B cell (primary cell): ENCODE data around the gene ERN2. TPM values are rescaled to one million over a fixed set of nuclear protein-coding genes. Genes with fewer than 3 reads are reported as not detected.

ENCODE experiments used
- ATAC-seq: fragments of 200-7000 bp; cut with Tn5 transposase; one replicate; pipeline ENCODE4 v1.10.0; 2021; ENCODE audit warnings: low read depth, mild to moderate bottlenecking, moderate number of reproducible peaks, moderate library complexity
- CTCF ChIA-PET: fragments of 350-600 bp; sonication (Branson Sonifier 250); formaldehyde crosslinking; loops from one replicate; lab custom pipeline; 2021; ENCODE audit warnings: antibody characterized with exemption, inconsistent platforms; lab: Charles Lee
- POLR2A ChIA-PET: fragments of 350-600 bp; sonication (Branson Sonifier 250); formaldehyde crosslinking; loops from one replicate; lab custom pipeline; 2021; ENCODE audit warnings: antibody characterized with exemption; lab: Charles Lee
- DNase-seq: peaks from one replicate; pipeline ENCODE4 v3.0.0; 2013
- H2AFZ ChIP-seq: 2 replicates; pipeline ENCODE4 v1.6.1; 2012; ENCODE audit warnings: mild to moderate bottlenecking, low read depth, low read length; ENCODE audit not compliant: insufficient read depth, poor library complexity, severe bottlenecking
- H3K27ac ChIP-seq, 2 donors: 1 replicate in 1 of 2; 2 replicates in 1 of 2; pipeline ENCODE4 v1.5.1; 2012 to 2013; ENCODE audit warnings: low read length in 2 of 2, mild to moderate bottlenecking in 2 of 2, moderate library complexity in 1 of 2
- H3K27me3 ChIP-seq, 4 experiments: fragments of 200-600 bp in 1 of 4; sonication (generic) in 1 of 4; replicated peaks in 1 of 4; 1 replicate in 2 of 4; 2 replicates in 2 of 4; pipeline versions ENCODE4 v1.6.1 to v1.7.0; 2013 to 2016; ENCODE audit warnings: low read length in 3 of 4, mild to moderate bottlenecking in 2 of 4, mixed read lengths in 1 of 4, moderate library complexity in 1 of 4; ENCODE audit not compliant: insufficient read depth in 4 of 4, control insufficient read depth in 3 of 4; ENCODE audit errors: control extremely low read depth in 1 of 4
- H3K36me3 ChIP-seq, 2 experiments: replicated peaks in 1 of 2; 1 replicate in 1 of 2; 2 replicates in 1 of 2; pipeline versions ENCODE4 v1.6.1 to v1.7.1; 2013; ENCODE audit warnings: low read length in 1 of 2; ENCODE audit not compliant: insufficient read depth in 2 of 2, control insufficient read depth in 1 of 2; ENCODE audit errors: control extremely low read depth in 1 of 2, extremely low read depth in 1 of 2
- H3K4me1 ChIP-seq, 2 donors: fragments of 200-600 bp in 1 of 2; sonication (generic) in 1 of 2; 1 replicate in 1 of 2; 2 replicates in 1 of 2; pipeline versions ENCODE4 v1.5.1 to v1.6.1; 2013 to 2017; ENCODE audit warnings: low read length in 2 of 2; ENCODE audit not compliant: control insufficient read depth in 2 of 2, insufficient read depth in 2 of 2
- H3K4me2 ChIP-seq: replicated peaks from 2 replicates; pipeline ENCODE3; 2012; ENCODE audit warnings: mild to moderate bottlenecking, low read depth, low read length; ENCODE audit not compliant: poor library complexity, severe bottlenecking
- H3K4me3 ChIP-seq, 5 experiments: fragments of 200-600 bp in 1 of 5; sonication (generic) in 1 of 5; 1 replicate in 3 of 5; 2 replicates in 2 of 5; pipeline versions ENCODE4 v1.5.1 to v1.7.0; 2011 to 2016; ENCODE audit warnings: low read length in 4 of 5, mild to moderate bottlenecking in 4 of 5, low read depth in 2 of 5, control low read depth in 1 of 5, moderate library complexity in 1 of 5; ENCODE audit not compliant: insufficient read depth in 1 of 5; ENCODE audit errors: control extremely low read depth in 1 of 5, extremely low read depth in 1 of 5
- H3K79me2 ChIP-seq: fragments of 200-600 bp; sonication (generic); one replicate; pipeline ENCODE4 v1.6.0; 2016; ENCODE audit warnings: low read length; ENCODE audit not compliant: control insufficient read depth, insufficient read depth
- H3K9ac ChIP-seq: fragments of 200-600 bp; sonication (generic); 2 replicates; pipeline ENCODE4 v1.6.1; 2017; ENCODE audit warnings: mild to moderate bottlenecking, low read length, moderate library complexity
- H3K9me3 ChIP-seq, 3 donors: one replicate each; pipeline versions ENCODE4 v1.6.1 to v1.7.1; 2013; ENCODE audit warnings: low read length in 2 of 3; ENCODE audit not compliant: control insufficient read depth in 2 of 3, insufficient read depth in 1 of 3; ENCODE audit errors: control extremely low read depth in 1 of 3
- H4K20me1 ChIP-seq: 2 replicates; pipeline ENCODE4 v1.6.0; 2012; ENCODE audit warnings: mild to moderate bottlenecking, low read length; ENCODE audit not compliant: insufficient read depth, control insufficient read depth, poor library complexity, severe bottlenecking
- H3K27ac Mint-ChIP-seq: one replicate; pipeline ENCODE4 v1.8.0; 2021; ENCODE audit warnings: mixed read lengths
- H3K27me3 Mint-ChIP-seq: one replicate; pipeline ENCODE4 v1.8.0; 2021; ENCODE audit warnings: mixed read lengths
- H3K4me1 Mint-ChIP-seq: one replicate; pipeline ENCODE4 v1.8.0; 2021; ENCODE audit warnings: mixed read lengths
- H3K4me3 Mint-ChIP-seq: one replicate; pipeline ENCODE4 v1.8.0; 2021; ENCODE audit warnings: mixed read lengths
- H3K9me3 Mint-ChIP-seq: one replicate; pipeline ENCODE4 v1.8.0; 2022; ENCODE audit warnings: mixed read lengths; ENCODE audit not compliant: insufficient read depth
- EZH2 ChIP-seq: IDR thresholded peaks from 2 replicates; pipeline ENCODE4 v1.6.1; 2012; ENCODE audit warnings: borderline replicate concordance, low read depth, mild to moderate bottlenecking, moderate library complexity, low read length; ENCODE audit not compliant: insufficient read depth, poor library complexity, severe bottlenecking
- WGBS: methylation state at CpG from one replicate; pipeline ENCODE4 v1.1.5; 2013; ENCODE audit warnings: missing lambda C conversion rate; ENCODE audit not compliant: insufficient coverage; 5-methylcytosine and 5-hydroxymethylcytosine counted together
- intact Hi-C: fragments of 100-400 bp; cut with micrococcal nuclease; formaldehyde crosslinking; loops from one replicate; pipeline ENCODE4 v1.10.0; 2022
- polyA plus RNA-seq: library from polyadenylated mRNA; depleted of rRNA; stranded (reverse); fragments of >200 nt; gene quantifications from 2 replicates; pipeline ENCODE4 v1.2.3, GENCODE V29; 2012
- total RNA-seq, 2 donors: library from RNA; stranded (reverse); fragments of 120-200 nt in 1 of 2; gene quantifications; 1 replicate in 1 of 2; 2 replicates in 1 of 2; pipeline versions ENCODE4 v1.2.3 to v1.2.4, GENCODE V29; 2013 to 2022
- TF ChIP-seq, protein P1 (sequence below): fragments of 200-600 bp; IDR thresholded peaks from one replicate; pipeline ENCODE4 v1.8.0; 2022; ENCODE audit warnings: antibody characterized with exemption, mild to moderate bottlenecking

ERN2 gene
- total and polyA plus RNA-seq, 2 donors (not counting 1 experiment from before 2014, with no cell fraction given): not detected

DNA sequence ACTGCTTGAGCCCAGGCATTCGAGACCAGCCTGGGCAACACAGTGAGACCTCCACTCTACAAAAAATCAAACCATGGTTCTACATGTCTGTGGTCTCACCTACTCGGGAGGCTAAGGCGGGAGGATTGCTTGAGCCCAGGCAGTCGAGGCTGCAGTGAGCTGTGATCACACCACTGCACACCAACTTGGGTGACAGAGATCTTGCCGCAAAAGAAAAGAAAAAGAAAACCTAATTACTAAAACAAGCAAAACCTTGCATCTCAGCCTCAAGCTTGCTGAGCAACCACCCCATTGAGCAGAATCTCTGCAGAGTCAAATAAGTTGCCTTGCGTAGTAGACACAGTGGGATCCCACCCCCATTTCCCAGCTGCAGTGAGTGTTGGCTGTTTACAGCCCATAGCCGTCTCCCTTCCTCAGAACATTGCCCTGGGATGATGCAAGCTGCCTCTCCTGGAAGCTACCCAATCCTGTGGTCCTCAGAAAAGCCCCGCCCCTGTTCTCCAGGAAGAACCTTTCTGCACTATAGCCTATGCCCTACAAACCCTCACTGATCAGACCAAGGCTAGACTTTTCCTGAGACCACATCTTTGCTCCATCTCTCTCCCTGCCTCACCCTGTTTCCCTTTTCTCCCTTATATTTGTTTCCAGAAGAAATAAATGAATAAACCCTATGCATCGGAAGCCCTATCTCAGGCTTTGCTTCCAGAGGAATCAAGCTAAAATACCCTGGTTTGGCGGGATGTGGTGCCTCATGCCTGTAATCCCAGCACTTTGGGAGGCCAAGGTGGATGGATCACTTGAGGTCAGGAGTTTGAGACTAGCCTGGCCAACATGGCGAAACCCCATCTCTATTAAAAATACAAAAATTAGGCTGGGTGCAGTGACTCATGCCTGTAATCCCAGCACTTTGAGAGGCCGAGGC, 16.7 kb upstream of the ERN2 start:
- H3K4me1 ChIP-seq: peaks cover 0 to 5% of the 10 kb centered on the region in 2 donors
- H4K20me1 ChIP-seq: no peaks in the 10 kb centered on the region
- Mint-ChIP-seq H3K27ac (no peak overlapping the region), H3K27me3 (peaks cover 15% of the 10 kb centered on the region), H3K9me3 (no peaks in the 10 kb centered on the region), H3K4me3 (no peak overlapping the region), H3K4me1 (peaks cover 3% of the 10 kb centered on the region)
- DNase-seq (no peak), ATAC-seq (no peak)
- H3K4me2 ChIP-seq: no peak overlapping the region
- intact Hi-C loops: no loop called here
- POLR2A ChIA-PET: no interaction called here
- peaks cover 0 to 6% (median 0%) of the 10 kb centered on the region in 4 experiments for H3K27me3 ChIP-seq
- H2AFZ ChIP-seq: no peak overlapping the region
- no peak overlapping the region for H3K9ac ChIP-seq
- H3K9me3 ChIP-seq: no peaks in the 10 kb centered on the region
- H3K27ac ChIP-seq: no peak overlapping the region
- H3K36me3 ChIP-seq: no peaks in the 10 kb centered on the region
- CTCF ChIA-PET: interaction anchor here (0.7 to 7.5 kb wide), 4 partner anchors 10 to 524 kb away, joined by 3 to 59 read pairs (median 4); no protein-coding TSS in a partner anchor
- H3K79me2 ChIP-seq: no peaks in the 10 kb centered on the region
- 86% methylated on average over 10 of the region's 12 CpGs for WGBS
- TF ChIP-seq, protein P1, sequence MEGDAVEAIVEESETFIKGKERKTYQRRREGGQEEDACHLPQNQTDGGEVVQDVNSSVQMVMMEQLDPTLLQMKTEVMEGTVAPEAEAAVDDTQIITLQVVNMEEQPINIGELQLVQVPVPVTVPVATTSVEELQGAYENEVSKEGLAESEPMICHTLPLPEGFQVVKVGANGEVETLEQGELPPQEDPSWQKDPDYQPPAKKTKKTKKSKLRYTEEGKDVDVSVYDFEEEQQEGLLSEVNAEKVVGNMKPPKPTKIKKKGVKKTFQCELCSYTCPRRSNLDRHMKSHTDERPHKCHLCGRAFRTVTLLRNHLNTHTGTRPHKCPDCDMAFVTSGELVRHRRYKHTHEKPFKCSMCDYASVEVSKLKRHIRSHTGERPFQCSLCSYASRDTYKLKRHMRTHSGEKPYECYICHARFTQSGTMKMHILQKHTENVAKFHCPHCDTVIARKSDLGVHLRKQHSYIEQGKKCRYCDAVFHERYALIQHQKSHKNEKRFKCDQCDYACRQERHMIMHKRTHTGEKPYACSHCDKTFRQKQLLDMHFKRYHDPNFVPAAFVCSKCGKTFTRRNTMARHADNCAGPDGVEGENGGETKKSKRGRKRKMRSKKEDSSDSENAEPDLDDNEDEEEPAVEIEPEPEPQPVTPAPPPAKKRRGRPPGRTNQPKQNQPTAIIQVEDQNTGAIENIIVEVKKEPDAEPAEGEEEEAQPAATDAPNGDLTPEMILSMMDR: no peak
- TF ChIP-seq EZH2: no peak
- H3K4me3 ChIP-seq: no peak overlapping the region

DNA sequence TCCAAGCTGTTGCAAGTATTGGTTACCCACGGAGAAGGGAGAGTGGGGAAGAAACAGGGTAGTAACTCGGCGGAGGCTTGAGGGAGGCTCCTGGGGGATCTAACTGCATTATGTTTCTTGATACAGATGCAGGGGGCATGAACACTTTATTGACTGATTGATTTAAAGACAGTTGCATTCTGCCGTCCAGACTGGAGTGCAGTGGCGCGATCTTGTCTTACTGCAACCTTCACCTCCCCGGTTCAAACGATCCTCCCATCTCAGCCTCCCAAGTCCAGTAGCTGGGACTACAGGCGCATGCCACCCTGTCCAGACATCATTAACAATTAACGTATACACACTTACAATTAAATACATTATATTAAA, 15.1 kb upstream of the ERN2 start:
- H3K27me3 ChIP-seq: peaks cover 0 to 6% (median 0%) of the 10 kb centered on the region in 4 experiments
- H3K27me3 Mint-ChIP-seq: peaks cover 24% of the 10 kb centered on the region
- no peak overlapping the region for H3K27ac Mint-ChIP-seq
- intact Hi-C loops: no loop called here
- H3K4me3 Mint-ChIP-seq: no peak overlapping the region
- peaks cover 0 to 4% (median 2%) of the 10 kb centered on the region in 3 donors for H3K9me3 ChIP-seq
- CTCF ChIA-PET: interaction anchor here (1.2 to 2.2 kb wide), 3 partner anchors 8 to 525 kb away, joined by 3 to 9 read pairs (median 4); partner anchors contain the start of gene PLK1
- no peak overlapping the region for H3K4me2 ChIP-seq
- H3K79me2 ChIP-seq: no peaks in the 10 kb centered on the region
- no peaks in the 10 kb centered on the region for H4K20me1 ChIP-seq
- peaks cover 0 to 5% of the 10 kb centered on the region in 2 donors for H3K4me1 ChIP-seq
- H2AFZ ChIP-seq: no peak overlapping the region
- H3K9me3 Mint-ChIP-seq: peaks cover 2% of the 10 kb centered on the region
- DNase-seq (no peak), ATAC-seq (no peak)
- TF ChIP-seq, protein P1: peak; percentile 59
- no peak for TF ChIP-seq EZH2
- H3K36me3 ChIP-seq: no peaks in the 10 kb centered on the region
- H3K4me3 ChIP-seq: no peak overlapping the region
- no peak overlapping the region for H3K27ac ChIP-seq
- 8% methylated on average over 3 of the region's 10 CpGs for WGBS
- POLR2A ChIA-PET: no interaction called here
- no peak overlapping the region for H3K9ac ChIP-seq
- H3K4me1 Mint-ChIP-seq: peaks cover 3% of the 10 kb centered on the region
